Adrenal gland (tissue), 12 donors: ENCODE results near the gene B4GAT1. TPM values are rescaled to one million over a fixed set of nuclear protein-coding genes. Genes with fewer than 3 reads are reported as not detected.

ENCODE experiments used
- DNase-seq, 7 donors: peaks; one replicate each; pipeline ENCODE4 v3.0.0-alpha.2; 2019 to 2020
- H3K27ac ChIP-seq, 5 donors: fragments of 200-600 bp; sonication (generic) in 4 of 5; 1 replicate in 3 of 5; 2 replicates in 2 of 5; pipeline versions ENCODE4 v1.5.1 to v1.8.0; 2016 to 2020; ENCODE audit warnings: mild to moderate bottlenecking in 1 of 5
- H3K27me3 ChIP-seq: fragments of 200-600 bp; 2 replicates; pipeline ENCODE4 v1.8.0; 2021
- H3K36me3 ChIP-seq, 2 donors: fragments of 200-600 bp; replicated peaks in 1 of 2; 1 replicate in 1 of 2; 2 replicates in 1 of 2; pipeline versions ENCODE4 v1.5.1 to v1.8.0; 2018 to 2022
- H3K4me1 ChIP-seq, 2 donors: fragments of 200-600 bp; replicated peaks in 1 of 2; 1 replicate in 1 of 2; 2 replicates in 1 of 2; pipeline versions ENCODE4 v1.5.1 to v1.8.0; 2018 to 2021
- H3K4me3 ChIP-seq, 4 donors: fragments of 200-600 bp; sonication (generic) in 3 of 4; one replicate each; pipeline ENCODE4 v1.5.1; 2016 to 2018
- H3K9me3 ChIP-seq, 3 donors: fragments of 200-600 bp; sonication (generic) in 1 of 3; replicated peaks in 1 of 3; 1 replicate in 2 of 3; 2 replicates in 1 of 3; pipeline versions ENCODE4 v1.5.1 to v1.8.0; 2016 to 2021
- CTCF ChIP-seq, 6 experiments: fragments of 450-650 bp in 4 of 6; fragments of 200-600 bp in 2 of 6; sonication (generic) in 1 of 6; IDR thresholded peaks; 1 replicate in 5 of 6; 2 replicates in 1 of 6; pipeline versions ENCODE4 v1.5.1 to v1.8.0; 2016 to 2021; ENCODE audit warnings: antibody characterized with exemption in 6 of 6, mild to moderate bottlenecking in 2 of 6, moderate library complexity in 1 of 6
- POLR2A ChIP-seq, 2 donors: fragments of 450-650 bp; IDR thresholded peaks; one replicate each; pipeline ENCODE4 v1.6.1; 2017; ENCODE audit warnings: antibody characterized with exemption in 2 of 2, mild to moderate bottlenecking in 2 of 2, moderate library complexity in 1 of 2
- WGBS, 4 donors: extraction: QIAGEN DNeasy Blood & Tissue Kit in 2 of 4; methylation state at CpG; one replicate each; pipeline versions ENCODE4 v1.1.5 to v1.1.7; 2013 to 2017; 5-methylcytosine and 5-hydroxymethylcytosine counted together
- intact Hi-C, 2 donors: fragments of 100-400 bp; cut with DNase I; formaldehyde crosslinking; loops; one replicate each; pipeline versions ENCODE4 v1.14.1 to v1.15.0; 2022 to 2023
- polyA plus RNA-seq, 3 donors: library from polyadenylated mRNA; stranded (reverse); fragments of 200-250 nt in 2 of 3; fragments of 350-450 nt in 1 of 3; fragmentation: Illumina TruSeq in 1 of 3; extraction: RNeasy Lipid Tissue Mini Kit (QIAGEN cat#74804) in 1 of 3; gene quantifications; one replicate each; pipeline ENCODE4 v1.2.3, GENCODE V29; 2013 to 2014
- total RNA-seq, 9 donors: library from RNA; depleted of rRNA in 4 of 9; stranded (reverse); fragments of >200 nt in 4 of 9; fragments of 120-200 nt in 1 of 9; fragmentation: NEBNext Ultra II Directional in 1 of 9; extraction: Animal tissue kit (Norgen Biotek cat#: 25700) in 1 of 9; gene quantifications; one replicate each; pipeline versions ENCODE4 v1.1.0 to v1.2.4, GENCODE V29; 2013 to 2023
- donor health status: healthy with polysubstance abuse.
- donor health status: Bipolar disorder and iron deficiency.
- donor health status: DM: yes; HTN: yes; CAD: no.
- donor health status: DM: no; HTN: no; CAD: no.
- donor health status: DM: no; HTN: no; CAD: no.
- donor health status: DM: yes; HTN: yes; CAD: no.

The B4GAT1 gene
- total and polyA plus RNA-seq, 12 donors: 20.8 to 115 (median 44.0) TPM

GRCh38 chr11:66325263-66325671 lies 22.2 kb downstream of the B4GAT1 start:
- Histone ChIP-seq H3K36me3 (no peaks in the 10 kb centered on the region), H3K4me1 (peaks cover 0 to 17% of the 10 kb centered on the region in 2 donors), H3K4me3 (no peak overlapping the region), H3K27me3 (no peaks in the 10 kb centered on the region), H3K9me3 (no peaks in the 10 kb centered on the region), H3K27ac (peak overlapping the region in 1 of 5 donors; percentile 31)
- intact Hi-C loops: no loop called here
- WGBS, 4 donors: 77 to 83% (median 81%) methylated on average over 6 to 8 of the region's 8 CpGs
- TF ChIP-seq CTCF (IDR thresholded peaks at IDR 0.05): no peak
- TF ChIP-seq POLR2A (IDR thresholded peaks at IDR 0.05): no peak
- DNase-seq: no peak

- Histone ChIP-seq H3K36me3 (no peaks in the 10 kb centered on the region), H3K27ac (peak overlapping the region in 1 of 5 donors; percentile 31), H3K27me3 (no peaks in the 10 kb centered on the region), H3K4me3 (no peak overlapping the region), H3K4me1 (peaks cover 0 to 17% of the 10 kb centered on the region in 2 donors), H3K9me3 (no peaks in the 10 kb centered on the region)
- 56 to 65% (median 61%) methylated on average over 10 of the region's 10 CpGs for WGBS, 4 donors
- TF ChIP-seq POLR2A (IDR thresholded peaks at IDR 0.05) (no peak), CTCF (IDR thresholded peaks at IDR 0.05) (no peak)
- DNase-seq: no peak
- intact Hi-C loops: no loop called here
These were observed 22.8 kb downstream of the B4GAT1 start for GRCh38 chr11:66324664-66325063.

GRCh38 chr11:66323684-66324083 lies 23.7 kb downstream of the B4GAT1 start:
- Histone ChIP-seq H3K4me1 (peaks cover 0 to 15% of the 10 kb centered on the region in 2 donors), H3K27ac (no peak overlapping the region), H3K27me3 (no peaks in the 10 kb centered on the region), H3K9me3 (no peaks in the 10 kb centered on the region), H3K4me3 (no peak overlapping the region), H3K36me3 (no peaks in the 10 kb centered on the region)
- intact Hi-C loops: no loop called here
- DNase-seq: no peak
- 96 to 100% (median 99%) methylated on average over 1 of the region's 1 CpG for WGBS, 4 donors
- TF ChIP-seq CTCF (IDR thresholded peaks at IDR 0.05) (no peak), POLR2A (IDR thresholded peaks at IDR 0.05) (no peak)

GRCh38 chr11:66322732-66323427 lies 24.5 kb downstream of the B4GAT1 start:
- 67 to 85% (median 77%) methylated on average over 7 to 11 of the region's 11 CpGs for WGBS, 4 donors

More at GRCh38 chr11:66322732-66323427, 24.5 kb downstream of the B4GAT1 start:
- Histone ChIP-seq H3K4me1 (peaks cover 0 to 14% of the 10 kb centered on the region in 2 donors), H3K9me3 (no peaks in the 10 kb centered on the region), H3K36me3 (no peaks in the 10 kb centered on the region), H3K27me3 (no peaks in the 10 kb centered on the region), H3K27ac (peak overlapping the region in 1 of 5 donors; percentile 20), H3K4me3 (no peak overlapping the region)
- intact Hi-C loops: no loop called here
- TF ChIP-seq CTCF (IDR thresholded peaks at IDR 0.05) (no peak), POLR2A (IDR thresholded peaks at IDR 0.05) (no peak)
- peak in 2 of 7 donors; percentile 55 to 58 for DNase-seq
